Esophagus muscularis mucosa (tissue), 3 donors: ENCODE measurements around the gene RAI14.

Experiments
- CTCF ChIP-seq, 3 experiments: fragments of 200-600 bp in 2 of 3; fragments of 450-650 bp in 1 of 3; sonication (generic) in 2 of 3; IDR thresholded peaks; one replicate each; pipeline ENCODE4 v1.5.1; 2017 to 2019; ENCODE audit warnings: antibody characterized with exemption in 3 of 3, mild to moderate bottlenecking in 2 of 3, moderate library complexity in 1 of 3
- POLR2A ChIP-seq: fragments of 450-650 bp; IDR thresholded peaks from one replicate; pipeline ENCODE4 v1.6.1; 2017; ENCODE audit warnings: antibody characterized with exemption, moderate library complexity, mild to moderate bottlenecking, low read depth

- no peak for TF ChIP-seq POLR2A
- TF ChIP-seq CTCF (IDR thresholded peaks at IDR 0.05): no peak
These were observed 146.9 kb downstream of the RAI14 start for GRCh38 chr5:34802834-34803563.
